ENCODE data around the gene ZNF618. TPM values are rescaled to one million over a fixed set of nuclear protein-coding genes. Genes with fewer than 3 reads are reported as not detected.
A peak's percentile ranks its signal among the peaks of the same experiment; 100 is the strongest.

Gene ZNF618
- total RNA-seq, 1 donor from 2014 or later: 2.0 TPM

- DNase-seq (no peak), ATAC-seq (ENCODE audit: poor library complexity) (no peak)
- intact Hi-C loops (cut with DNase I): loop anchor here (10.0 kb wide), 1 partner anchor 54 kb away; no protein-coding TSS in a partner anchor
Observed at GRCh38 chr9:113901221-113901688, 25.1 kb downstream of the ZNF618 start.

DNA sequence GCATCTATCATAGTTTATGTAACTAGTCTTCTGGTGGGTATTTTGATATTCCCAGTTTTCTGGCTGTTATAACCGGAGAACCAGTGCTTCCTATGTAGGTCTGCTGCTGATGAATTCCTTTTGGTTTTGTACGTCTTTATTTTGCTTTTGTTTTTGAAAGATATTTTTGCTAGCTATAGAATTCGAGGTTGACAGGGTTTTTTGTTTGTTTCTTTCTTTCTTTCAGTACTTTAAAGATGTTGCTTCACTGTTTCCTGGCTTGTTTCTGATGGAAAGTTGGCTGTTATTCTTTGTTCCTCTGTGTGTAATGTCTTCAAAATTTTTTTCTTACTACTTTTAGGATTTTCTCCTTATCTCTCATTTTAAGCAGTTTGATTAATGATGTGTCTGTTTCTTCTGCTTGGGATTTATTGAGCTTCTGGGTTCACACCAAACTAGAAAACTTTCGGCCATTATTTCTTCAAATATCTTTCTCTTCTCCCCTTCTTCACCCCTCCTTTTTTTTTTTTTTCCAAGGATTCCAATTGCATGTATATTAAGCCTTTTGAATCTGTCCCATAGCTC, 27.5 kb downstream of the ZNF618 start:
- no peak for ATAC-seq (ENCODE audit: poor library complexity)
- intact Hi-C loops (cut with DNase I): loop anchor here (10.0 kb wide), 1 partner anchor 51 kb away; no protein-coding TSS in a partner anchor
- no peak for DNase-seq

GRCh38 chr9:113906411-113907110, 30.5 kb downstream of the ZNF618 start:
- intact Hi-C loops (cut with DNase I): loop anchor here (10.0 kb wide), 1 partner anchor 48 kb away; no protein-coding TSS in a partner anchor
- peak; percentile 36 for ATAC-seq (ENCODE audit: poor library complexity)
- DNase-seq: no peak

DNA sequence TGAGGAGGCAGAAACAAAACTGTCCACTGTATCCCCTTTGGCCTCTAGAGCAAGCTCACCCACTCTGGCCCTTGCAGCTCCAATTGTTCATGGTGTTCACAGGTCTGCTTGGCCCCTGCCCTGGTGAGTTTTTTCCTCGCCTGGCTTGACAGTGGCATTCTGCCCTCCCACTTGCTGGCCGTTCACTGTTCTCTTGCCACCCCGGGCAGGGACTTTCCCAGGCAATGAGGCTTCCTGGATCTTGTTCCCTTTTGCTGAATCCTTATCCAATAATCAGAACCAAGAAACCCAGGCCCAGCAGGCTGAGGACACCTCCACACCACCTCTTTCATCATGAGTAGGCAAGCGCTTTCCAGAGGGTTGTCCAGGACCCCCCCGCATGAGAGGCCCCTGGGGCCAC, 31.2 kb downstream of the ZNF618 start:
- intact Hi-C loops (cut with DNase I): loop anchor here (10.0 kb wide), 1 partner anchor 48 kb away; no protein-coding TSS in a partner anchor
- ATAC-seq (ENCODE audit: poor library complexity) (no peak), DNase-seq (no peak)

- no peak for ATAC-seq (ENCODE audit: poor library complexity)
- intact Hi-C loops (cut with DNase I): loop anchor here (10.0 kb wide), 1 partner anchor 45 kb away; no protein-coding TSS in a partner anchor
- DNase-seq: no peak
Observed at GRCh38 chr9:113909421-113909820, 33.3 kb downstream of the ZNF618 start.

GRCh38 chr9:113910036-113910639, 34.0 kb downstream of the ZNF618 start:
- no peak for ATAC-seq (ENCODE audit: poor library complexity)
- intact Hi-C loops (cut with DNase I): no loop called here

GRCh38 chr9:113911850-113912557, 35.9 kb downstream of the ZNF618 start:
- intact Hi-C loops (cut with DNase I): no loop called here
- no peak for DNase-seq
- ATAC-seq (ENCODE audit: poor library complexity): no peak

More at GRCh38 chr9:113910036-113910639, 34.0 kb downstream of the ZNF618 start:
- DNase-seq: no peak

DNA sequence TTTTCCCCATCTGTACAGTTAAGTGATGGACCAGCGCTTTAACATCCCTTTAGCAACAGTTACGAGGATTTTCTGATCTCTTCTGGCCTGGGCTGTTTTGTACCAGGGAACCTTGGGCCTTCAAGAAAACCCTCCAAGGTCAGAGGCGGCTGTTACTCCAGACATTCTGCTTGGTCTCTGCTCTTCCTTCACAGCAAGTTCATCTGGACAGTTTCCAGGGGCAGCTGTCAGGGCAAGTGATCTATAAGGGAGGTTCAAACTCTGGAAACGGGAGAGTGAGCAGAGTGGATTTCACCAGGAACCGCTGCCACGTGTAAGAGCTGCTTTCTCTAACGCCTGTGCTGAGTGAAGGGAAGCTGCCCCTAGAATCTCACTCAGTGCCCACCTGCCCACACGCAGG, 36.7 kb downstream of the ZNF618 start:
- intact Hi-C loops (cut with DNase I): no loop called here
- no peak for ATAC-seq (ENCODE audit: poor library complexity)
- DNase-seq: no peak

GRCh38 chr9:113913426-113914195, 37.5 kb downstream of the ZNF618 start:
- intact Hi-C loops (cut with DNase I): no loop called here
- DNase-seq: no peak
- peak; percentile 41 for ATAC-seq (ENCODE audit: poor library complexity)

DNA sequence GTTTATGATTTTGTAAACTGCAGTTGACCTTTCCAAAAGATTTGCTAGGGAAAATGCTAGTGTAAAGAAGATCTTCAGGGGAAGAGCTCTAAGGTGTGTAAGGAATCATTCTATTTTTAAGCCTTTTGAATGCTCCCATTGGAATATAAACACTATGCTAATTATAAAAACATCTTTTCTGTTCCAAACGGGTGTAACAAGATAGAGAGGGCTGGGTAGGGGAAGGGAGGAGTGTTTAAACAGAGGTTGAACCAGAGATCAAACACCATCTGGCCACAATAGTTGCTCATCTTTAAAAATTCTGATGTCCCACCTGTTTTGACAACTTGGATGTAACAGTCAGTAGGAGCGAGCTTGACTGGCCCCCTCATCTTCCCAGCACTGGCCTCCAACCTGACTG, 38.4 kb downstream of the ZNF618 start:
- DNase-seq (no peak), ATAC-seq (ENCODE audit: poor library complexity) (no peak)
- intact Hi-C loops (cut with DNase I): no loop called here

DNA sequence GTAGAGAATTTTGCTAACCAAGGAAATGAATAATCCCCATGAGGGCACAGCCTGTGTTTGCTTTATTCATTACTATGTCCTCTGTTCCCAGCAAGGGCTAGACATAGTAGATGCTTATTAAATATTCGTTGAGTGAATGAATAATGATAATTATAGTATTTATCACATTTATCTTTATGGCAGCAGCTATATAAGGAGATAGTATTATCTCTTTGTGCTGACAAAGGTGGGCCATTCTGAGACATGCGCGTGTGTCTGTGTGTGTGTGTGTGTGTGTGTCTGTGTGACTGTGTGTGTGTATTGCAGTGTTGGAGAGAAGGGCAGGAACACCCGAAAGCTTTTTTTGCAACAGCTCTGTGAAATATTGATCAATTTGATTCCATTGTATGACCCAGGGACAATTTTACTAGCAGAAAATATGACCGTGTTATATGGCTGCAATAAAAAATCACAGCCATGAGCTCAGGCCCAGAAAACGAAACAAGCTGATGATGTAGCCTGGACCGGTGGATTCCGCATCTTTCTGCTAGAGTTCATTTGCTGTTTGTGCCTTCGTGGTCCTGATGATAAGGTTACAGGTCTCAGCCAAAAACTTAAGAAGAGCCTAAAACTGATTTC, 39.8 kb downstream of the ZNF618 start:
- intact Hi-C loops (cut with DNase I): no loop called here
- no peak for DNase-seq
- ATAC-seq (ENCODE audit: poor library complexity): no peak

GRCh38 chr9:113916931-113917330, 40.8 kb downstream of the ZNF618 start:
- no peak for DNase-seq
- intact Hi-C loops (cut with DNase I): no loop called here
- ATAC-seq (ENCODE audit: poor library complexity): no peak

DNA sequence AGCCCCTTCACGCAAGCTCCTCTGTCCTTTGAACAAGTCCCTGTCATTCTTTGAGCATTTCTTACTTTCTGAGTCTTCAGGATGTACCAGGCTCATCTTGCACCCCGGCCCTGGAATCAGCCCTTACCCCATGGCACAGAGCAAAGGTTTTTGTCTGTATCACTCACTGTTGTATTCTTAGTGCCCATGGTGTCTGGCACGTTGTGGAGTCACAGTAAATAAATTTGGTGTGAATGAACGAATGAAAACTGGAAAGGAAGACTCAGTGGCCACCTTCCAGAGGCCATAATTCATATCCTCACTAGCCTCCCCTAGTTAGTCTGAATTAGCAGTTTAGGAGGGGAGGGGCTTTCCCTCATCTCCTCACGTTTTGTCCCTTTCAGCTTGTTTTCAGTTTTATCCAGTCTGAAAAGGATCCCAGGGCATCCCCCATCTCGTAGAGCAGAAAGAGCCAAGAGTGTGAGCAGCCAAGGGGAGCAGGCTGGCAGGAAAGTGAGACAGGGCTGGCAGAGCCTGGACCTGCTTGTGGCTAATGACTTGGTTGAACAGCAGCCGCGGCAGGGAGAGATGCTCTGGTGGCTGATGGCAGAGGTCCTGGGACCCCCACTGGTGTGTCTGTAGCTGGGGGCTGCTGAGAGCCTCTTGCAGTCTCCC, 42.7 kb downstream of the ZNF618 start:
- intact Hi-C loops (cut with DNase I): no loop called here
- no peak for ATAC-seq (ENCODE audit: poor library complexity)
- DNase-seq: no peak

- ATAC-seq (ENCODE audit: poor library complexity) (no peak), DNase-seq (no peak)
- intact Hi-C loops (cut with DNase I): no loop called here
Observed at GRCh38 chr9:113919382-113919781, 43.3 kb downstream of the ZNF618 start.

DNA sequence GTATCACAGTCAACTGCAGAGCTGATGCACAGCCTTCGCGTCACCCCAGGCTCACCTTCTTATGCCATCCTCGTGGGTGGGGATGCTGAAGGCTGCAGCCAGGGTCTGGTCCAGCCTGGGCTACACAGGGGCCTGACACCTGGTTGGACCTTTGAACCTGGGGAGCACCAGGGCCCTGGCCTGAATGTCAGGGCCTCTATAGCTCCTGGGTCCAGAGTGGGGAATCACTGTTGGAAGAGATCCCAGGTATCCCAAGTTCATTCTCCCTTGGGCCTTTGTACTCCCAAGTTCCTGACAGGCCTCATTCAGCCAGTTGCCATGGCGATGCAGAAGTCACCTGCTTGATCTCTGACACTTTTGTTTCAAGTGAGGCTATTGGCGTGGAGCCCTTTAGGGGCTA, 43.8 kb downstream of the ZNF618 start:
- intact Hi-C loops (cut with DNase I): no loop called here
- no peak for ATAC-seq (ENCODE audit: poor library complexity)
- DNase-seq: no peak

DNA sequence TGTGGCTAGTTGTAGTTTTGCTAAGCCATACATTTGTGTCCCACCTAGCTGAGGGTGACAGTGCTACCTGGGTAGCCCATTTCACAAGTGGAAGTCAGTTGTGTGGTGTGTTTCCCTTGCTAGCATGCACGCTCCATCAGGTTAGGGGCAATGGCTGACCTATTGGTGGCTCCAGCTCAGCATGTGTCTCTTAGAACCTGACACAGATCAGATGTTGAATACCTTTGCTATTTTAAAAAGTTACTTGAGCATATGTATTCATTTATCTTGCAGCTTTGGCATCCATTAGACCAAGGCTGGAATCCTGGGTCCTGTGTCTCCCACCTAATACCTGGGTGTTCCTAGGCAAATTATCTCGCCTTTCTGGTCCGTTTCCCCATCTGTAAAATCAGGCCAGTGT, 44.8 kb downstream of the ZNF618 start:
- ATAC-seq (ENCODE audit: poor library complexity): no peak
- no peak for DNase-seq
- intact Hi-C loops (cut with DNase I): no loop called here

- no peak for DNase-seq
- intact Hi-C loops (cut with DNase I): no loop called here
- no peak for ATAC-seq (ENCODE audit: poor library complexity)
Observed at GRCh38 chr9:113921396-113921925, 45.4 kb downstream of the ZNF618 start.

Data from Right ventricle myocardium superior (tissue), 1 donor.